ENCODE data around the gene APOE.
"Not testable (repeated sequence)": the region's sequence is repeated elsewhere in the genome, so short reads cannot be mapped to it uniquely, and the experiment has no call there.

APOE gene

DNA sequence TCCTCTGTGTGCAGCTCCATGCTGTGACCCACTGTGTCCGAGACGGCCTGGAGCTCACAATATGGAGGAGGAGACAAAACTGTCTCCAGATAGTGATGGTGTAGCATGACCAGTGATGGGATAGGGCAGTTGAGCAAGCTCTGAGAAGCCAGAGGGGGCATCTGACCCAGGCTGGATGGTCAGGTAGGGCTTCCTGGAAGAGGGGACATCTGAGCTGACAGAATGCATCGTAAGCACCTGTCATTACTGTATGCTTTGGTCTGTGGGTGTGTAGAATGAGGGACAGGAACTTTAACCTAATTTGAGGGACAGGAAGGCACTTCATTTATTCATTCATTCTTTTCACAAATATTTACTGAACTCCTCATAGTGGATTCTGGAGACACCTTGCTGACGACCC is 21.0 kb upstream of the APOE start:
- DNase-seq (ENCODE audit: low read depth) = no peak

DNA sequence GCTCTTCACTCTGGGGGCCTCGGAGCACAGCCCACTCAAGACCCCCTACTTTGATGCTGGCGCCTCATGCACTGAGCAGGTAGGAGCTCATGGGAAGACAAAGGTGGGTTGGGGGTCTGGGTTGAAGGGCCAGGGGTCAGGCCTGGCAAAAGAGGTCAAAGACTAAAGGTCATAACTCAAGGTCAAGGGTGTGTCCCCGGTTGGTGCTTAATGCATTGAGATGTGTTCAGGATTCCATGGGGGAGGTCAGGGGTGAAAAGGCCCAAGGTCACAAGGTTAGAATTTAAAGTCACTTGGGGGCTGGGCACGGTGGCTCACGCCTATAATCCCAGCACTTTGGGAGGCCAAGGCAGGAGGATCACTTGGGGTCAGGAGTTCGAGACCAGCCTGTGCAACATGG is 19.5 kb upstream of the APOE start:
- no peak for DNase-seq (ENCODE audit: low read depth)

DNA sequence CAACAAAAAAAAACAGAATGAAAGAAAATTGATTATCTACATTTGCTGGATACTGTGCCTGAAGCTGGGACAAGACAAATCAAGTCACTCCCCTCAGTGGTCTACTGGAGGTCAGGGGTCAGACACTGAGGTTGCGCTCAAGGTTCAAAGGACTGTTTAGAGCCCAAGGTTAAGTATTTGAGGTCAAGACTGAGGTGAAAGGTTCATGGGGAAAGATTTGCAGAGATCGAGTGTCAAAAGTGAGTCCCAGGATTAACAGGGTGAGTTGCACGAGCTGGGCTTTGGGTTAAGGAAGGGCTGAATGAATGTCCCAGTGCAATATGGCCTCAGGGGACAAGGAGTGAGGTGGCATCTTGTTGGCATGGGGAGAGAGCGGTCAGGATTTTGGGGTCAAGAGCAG is 17.9 kb upstream of the APOE start:
- no peak for DNase-seq (ENCODE audit: low read depth)

DNA sequence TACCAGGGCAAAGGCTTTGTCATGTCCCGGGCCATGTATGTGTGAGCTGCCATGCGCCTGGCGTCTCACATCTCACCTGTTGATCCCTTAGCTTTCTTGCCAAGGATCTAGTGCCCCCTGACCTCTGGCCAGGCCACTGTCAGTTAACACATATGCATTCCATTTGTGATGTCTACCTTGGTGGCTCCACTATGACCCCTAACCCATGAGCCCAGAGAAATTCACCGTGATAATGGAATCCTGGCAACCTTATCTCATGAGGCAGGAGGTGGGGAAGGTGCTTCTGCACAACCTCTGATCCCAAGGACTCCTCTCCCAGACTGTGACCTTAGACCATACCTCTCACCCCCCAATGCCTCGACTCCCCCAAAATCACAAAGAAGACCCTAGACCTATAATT is 17.3 kb upstream of the APOE start:
- DNase-seq (ENCODE audit: low read depth) = not testable (repeated sequence)

DNA sequence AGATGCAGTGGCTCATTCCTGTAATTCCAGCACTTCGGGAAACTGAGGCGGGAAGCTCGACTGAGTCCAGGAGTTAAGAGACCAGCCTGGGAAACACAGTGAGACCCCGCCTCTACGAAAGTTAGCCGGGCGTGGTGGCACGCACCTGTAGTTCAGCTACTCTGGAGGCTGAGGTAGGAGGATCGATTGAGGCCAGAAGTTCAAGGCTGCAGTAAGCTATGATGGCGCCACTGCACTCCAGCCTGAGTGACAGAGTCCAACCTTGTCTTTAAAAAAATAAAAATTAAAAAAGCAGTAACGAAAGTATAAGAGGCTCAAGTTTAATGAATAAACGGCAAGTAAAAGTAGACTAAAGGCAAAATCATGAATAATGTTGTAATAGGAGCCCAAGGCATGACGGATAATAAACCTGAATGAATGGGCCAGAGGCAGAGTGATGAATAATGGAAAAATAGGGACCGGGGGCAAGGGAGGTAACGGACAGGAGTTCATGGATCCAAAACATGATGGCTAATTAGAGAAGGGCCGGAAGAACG is 15.7 kb upstream of the APOE start:
- no peak for DNase-seq (ENCODE audit: low read depth)

DNA sequence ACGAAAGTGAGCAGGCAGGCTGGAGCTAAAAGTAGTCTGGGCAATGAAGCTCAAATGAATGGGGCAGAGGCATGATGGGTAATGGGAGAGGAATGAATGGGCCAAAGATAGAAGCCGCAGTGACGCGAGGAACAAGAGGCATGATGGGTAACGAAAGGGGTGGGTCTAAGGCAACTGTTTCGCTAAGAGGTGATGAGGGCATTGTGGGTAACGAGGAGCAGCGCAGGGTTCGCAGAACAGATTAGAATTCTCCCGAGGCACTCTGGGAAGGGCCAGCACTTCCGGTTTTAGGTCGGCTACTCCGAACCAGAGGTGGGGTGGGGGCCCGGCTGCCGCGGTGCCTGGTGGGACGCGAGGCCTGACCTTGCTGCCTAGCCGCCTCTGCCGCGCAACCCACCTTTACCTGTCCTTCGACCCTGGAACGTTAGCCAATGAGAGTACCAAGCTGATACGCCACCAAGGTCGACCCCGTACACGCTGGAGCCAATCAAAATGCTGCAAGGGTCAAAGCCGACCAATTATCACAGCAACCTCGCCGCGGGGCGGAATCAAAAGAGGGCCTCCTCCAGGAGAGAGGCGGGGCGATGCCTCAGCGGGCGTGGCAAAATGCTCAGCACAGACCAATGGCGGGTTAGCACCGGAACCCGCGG is 15.1 kb upstream of the APOE start:
- no peak for DNase-seq (ENCODE audit: low read depth)

DNA sequence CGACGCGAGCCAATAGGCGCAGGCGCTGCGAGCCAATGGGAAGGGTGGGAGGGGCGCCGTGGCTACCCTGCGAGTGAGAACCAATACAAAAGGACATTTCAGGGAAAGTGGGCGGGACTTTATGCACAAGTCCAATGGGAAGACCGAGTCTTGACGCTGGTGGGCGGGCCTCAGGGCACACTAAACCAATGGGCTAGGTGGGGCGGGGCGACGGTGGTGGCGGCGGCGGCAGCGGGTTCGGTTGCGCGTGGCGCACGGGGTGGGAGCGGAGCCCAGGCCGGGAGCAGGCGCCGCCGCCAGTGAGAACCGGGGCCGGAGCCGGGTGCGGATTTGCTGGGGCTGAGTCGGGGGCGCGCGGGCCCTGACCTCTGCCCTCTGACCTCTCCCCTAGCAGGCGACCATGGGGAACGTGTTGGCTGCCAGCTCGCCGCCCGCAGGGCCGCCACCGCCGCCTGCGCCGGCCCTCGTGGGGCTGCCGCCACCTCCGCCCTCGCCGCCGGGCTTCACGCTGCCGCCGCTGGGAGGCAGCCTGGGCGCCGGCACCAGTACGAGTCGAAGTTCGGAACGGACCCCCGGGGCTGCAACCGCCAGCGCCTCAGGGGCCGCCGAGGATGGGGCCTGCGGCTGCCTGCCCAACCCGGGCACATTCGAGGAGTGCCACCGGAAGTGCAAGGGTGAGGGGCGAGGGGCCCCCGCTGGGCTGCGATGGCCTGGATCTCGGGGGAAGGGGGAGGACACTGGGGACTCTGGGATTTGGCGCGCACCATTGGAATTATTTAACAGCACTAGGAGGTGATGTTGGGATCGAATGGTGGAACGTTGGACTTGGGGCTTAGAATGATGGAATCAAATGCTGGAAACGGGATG is 14.3 kb upstream of the APOE start, which contains the start of gene TOMM40:
TSS of gene TOMM40 (plus strand) at position 239 of the 867 bp plus-strand sequence. CDS start at position 401, 162 bp downstream.
- peak; percentile 100 for DNase-seq (ENCODE audit: low read depth)

DNA sequence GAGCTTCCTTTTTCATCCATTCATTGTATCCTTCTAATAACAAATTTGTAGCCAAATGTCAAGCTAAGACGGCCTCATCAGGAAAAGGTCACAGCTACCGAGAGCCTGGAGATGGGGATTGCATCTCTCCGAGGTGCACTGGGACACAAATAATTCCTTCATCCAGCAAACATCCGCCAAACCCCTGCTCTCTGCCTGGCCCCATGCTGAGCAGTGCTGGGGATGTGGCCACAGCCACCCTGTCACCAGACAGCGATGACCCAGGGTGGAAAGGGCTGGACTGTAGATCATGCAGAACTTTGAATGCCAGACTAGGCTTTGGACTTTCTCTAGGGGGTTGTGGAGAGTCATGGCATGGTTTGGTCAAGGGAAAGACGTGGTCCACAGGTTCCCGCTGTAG is 12.7 kb upstream of the APOE start:
- DNase-seq (ENCODE audit: low read depth) = no peak

DNA sequence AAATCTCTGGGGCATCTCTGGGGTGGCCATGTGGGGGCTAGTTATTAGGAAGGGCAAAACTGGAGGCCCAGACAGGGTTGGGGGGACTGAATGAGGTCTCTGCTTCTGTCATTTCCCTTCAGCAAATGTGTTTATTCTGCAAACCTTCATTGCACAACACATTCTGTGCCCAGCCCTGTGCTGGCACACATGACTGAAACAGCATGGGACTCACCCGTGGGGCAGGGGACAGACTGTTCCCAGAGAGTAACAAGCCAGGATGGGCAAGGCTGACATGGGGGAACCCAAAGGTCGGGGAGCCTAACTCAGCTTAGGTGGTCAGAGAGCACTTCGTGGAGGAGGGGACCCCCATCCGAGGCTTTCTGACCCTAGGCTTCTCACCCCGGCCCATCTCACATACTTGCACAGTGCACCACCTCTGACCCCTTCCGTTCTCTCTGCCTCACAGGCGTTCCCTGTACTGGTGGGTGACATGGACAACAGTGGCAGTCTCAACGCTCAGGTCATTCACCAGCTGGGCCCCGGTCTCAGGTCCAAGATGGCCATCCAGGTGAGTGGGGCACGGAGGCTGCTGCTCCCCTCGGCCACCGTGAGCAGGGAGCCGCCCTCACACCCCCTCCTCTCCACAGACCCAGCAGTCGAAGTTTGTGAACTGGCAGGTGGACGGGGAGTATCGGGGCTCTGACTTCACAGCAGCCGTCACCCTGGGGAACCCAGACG is 12.1 kb upstream of the APOE start:
- DNase-seq (ENCODE audit: low read depth) = no peak

DNA sequence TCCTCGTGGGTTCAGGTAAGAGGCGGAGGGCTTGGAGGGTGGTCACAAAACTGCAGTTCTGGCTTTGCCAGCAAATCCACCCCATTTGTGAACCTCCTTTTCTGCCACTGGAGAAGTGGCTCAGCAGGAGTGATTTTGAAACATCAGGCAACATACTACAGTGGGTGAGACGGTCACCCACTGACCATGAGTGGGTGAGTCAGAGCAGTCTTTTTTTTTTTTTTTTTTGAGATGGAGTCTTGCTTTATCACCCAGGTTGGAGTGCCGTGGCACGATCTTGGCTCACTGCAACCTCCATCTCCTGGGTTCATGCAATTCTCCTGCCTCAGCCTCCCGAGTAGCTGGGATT is 11.6 kb upstream of the APOE start:
- DNase-seq (ENCODE audit: low read depth) = no peak

DNA sequence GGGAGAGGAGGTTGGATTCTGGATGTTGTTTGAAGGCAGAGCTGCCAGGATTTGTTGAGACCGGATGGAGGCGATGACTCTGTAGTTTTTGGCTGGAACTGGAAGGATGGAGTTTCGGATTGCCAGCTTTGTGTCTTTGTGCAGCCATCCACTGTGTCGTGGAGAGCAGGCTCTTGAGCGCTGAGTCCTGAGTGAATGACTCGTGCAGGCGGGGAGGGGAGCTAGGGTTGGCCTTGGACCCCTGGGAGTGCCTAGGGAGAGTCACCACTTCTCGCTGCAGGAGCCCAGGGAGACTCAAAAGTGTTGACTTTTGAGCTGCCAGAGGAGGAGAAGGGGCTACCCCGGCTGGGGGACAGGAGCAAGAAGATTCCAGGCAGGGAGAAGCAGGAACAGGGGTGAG is 10.7 kb upstream of the APOE start:
- DNase-seq (ENCODE audit: low read depth) = no peak

DNA sequence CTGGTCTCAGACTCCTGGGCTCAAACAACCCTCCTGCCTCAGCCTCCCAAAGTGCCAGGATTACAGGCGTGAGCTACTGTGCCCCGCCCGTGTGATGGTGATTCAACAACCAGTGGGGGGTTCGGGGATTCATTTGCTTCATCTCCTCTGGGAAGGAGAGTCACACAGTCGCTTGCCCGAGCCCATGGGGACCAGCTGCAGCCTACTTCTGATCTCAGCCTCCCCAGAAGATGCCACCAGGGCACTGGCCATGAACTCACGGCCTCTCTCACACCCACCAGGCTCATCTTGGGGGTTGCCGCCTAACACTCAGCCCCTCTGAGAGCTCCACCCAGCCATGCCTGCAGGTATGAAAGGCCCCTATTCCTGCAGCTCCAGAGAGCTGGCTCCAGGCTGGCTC is 7.8 kb upstream of the APOE start:
- DNase-seq (ENCODE audit: low read depth) = no peak

DNA sequence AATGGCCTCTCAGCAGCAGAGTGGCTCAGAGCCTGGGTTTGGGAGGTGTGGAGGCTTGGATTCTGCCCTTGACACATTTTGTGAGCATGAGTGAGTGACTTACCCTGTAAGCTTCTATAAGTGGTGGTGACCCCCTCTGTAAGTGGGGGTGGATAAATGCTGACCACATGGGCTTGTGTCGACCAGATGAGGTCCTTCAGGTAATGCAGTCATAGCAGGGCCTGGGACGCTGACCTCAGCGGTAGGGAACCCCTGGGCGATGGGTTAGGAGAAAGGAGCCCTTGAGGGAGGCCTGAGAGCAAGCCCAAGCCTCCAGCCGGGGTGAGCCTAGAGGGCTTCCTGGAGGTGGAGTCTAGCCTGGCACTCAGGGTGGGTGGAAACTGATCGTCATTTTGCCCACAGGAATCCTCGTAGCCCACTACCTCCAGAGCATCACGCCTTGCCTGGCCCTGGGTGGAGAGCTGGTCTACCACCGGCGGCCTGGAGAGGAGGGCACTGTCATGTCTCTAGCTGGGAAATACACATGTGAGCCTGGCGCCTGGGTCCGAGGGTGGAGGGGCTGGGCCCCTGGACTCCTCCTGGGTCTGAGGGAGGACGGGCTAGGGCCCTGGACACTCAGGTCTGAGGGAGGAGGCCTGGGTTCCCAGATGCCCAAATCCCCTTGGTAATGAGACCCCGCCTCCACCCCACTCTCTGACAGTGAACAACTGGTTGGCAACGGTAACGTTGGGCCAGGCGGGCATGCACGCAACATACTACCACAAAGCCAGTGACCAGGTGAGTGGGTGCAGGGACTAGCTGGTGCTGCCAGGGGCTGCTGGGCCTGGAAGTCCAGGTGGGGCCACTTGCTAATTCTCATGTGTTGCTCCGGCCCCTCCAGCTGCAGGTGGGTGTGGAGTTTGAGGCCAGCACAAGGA is 5.0 kb upstream of the APOE start:
- DNase-seq (ENCODE audit: low read depth) = no peak

DNA sequence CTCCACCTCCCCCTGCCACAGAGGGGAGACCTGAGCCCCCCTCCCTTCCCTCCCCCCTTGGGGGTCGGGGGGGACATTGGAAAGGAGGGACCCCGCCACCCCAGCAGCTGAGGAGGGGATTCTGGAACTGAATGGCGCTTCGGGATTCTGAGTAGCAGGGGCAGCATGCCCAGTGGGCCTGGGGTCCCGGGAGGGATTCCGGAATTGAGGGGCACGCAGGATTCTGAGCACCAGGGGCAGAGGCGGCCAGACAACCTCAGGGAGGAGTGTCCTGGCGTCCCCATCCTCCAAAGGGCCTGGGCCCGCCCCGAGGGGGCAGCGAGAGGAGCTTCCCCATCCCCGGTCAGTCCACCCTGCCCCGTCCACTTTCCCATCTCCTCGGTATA is 2.4 kb upstream of the APOE start:
- no peak for DNase-seq (ENCODE audit: low read depth)

DNA sequence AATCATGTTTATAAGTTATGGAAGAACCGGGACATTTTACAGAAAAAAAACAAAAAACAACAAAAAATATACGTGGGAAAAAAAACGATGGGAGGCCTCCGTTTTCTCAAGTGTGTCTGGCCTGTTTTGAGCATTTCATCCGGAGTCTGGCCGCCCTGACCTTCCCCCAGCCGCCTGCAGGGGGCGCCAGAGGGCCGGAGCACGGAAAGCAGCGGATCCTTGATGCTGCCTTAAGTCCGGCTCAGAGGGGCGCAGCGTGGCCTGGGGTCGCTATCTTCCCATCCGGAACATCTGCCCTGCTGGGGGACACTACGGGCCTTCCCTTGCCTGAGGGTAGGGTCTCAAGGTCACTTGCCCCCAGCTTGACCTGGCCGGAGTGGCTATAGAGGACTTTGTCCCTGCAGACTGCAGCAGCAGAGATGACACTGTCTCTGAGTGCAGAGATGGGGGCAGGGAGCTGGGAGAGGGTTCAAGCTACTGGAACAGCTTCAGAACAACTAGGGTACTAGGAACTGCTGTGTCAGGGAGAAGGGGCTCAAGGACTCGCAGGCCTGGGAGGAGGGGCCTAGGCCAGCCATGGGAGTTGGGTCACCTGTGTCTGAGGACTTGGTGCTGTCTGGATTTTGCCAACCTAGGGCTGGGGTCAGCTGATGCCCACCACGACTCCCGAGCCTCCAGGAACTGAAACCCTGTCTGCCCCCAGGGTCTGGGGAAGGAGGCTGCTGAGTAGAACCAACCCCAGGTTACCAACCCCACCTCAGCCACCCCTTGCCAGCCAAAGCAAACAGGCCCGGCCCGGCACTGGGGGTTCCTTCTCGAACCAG is 1.8 kb upstream of the APOE start:
- peak; percentile 64 for DNase-seq (ENCODE audit: low read depth)

DNA sequence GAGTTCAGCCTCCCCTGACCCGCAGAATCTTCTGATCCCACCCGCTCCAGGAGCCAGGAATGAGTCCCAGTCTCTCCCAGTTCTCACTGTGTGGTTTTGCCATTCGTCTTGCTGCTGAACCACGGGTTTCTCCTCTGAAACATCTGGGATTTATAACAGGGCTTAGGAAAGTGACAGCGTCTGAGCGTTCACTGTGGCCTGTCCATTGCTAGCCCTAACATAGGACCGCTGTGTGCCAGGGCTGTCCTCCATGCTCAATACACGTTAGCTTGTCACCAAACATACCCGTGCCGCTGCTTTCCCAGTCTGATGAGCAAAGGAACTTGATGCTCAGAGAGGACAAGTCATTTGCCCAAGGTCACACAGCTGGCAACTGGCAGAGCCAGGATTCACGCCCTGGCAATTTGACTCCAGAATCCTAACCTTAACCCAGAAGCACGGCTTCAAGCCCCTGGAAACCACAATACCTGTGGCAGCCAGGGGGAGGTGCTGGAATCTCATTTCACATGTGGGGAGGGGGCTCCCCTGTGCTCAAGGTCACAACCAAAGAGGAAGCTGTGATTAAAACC is 1.1 kb upstream of the APOE start:
- no peak for DNase-seq (ENCODE audit: low read depth)

DNA sequence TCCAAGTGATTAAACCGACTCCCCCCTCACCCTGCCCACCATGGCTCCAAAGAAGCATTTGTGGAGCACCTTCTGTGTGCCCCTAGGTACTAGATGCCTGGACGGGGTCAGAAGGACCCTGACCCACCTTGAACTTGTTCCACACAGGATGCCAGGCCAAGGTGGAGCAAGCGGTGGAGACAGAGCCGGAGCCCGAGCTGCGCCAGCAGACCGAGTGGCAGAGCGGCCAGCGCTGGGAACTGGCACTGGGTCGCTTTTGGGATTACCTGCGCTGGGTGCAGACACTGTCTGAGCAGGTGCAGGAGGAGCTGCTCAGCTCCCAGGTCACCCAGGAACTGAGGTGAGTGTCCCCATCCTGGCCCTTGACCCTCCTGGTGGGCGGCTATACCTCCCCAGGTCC is 2.0 kb downstream of the APOE start:
- no peak for DNase-seq (ENCODE audit: low read depth)

DNA sequence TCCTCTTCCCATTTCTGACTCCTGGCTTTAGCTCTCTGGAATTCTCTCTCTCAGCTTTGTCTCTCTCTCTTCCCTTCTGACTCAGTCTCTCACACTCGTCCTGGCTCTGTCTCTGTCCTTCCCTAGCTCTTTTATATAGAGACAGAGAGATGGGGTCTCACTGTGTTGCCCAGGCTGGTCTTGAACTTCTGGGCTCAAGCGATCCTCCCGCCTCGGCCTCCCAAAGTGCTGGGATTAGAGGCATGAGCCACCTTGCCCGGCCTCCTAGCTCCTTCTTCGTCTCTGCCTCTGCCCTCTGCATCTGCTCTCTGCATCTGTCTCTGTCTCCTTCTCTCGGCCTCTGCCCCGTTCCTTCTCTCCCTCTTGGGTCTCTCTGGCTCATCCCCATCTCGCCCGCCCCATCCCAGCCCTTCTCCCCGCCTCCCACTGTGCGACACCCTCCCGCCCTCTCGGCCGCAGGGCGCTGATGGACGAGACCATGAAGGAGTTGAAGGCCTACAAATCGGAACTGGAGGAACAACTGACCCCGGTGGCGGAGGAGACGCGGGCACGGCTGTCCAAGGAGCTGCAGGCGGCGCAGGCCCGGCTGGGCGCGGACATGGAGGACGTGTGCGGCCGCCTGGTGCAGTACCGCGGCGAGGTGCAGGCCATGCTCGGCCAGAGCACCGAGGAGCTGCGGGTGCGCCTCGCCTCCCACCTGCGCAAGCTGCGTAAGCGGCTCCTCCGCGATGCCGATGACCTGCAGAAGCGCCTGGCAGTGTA is 2.7 kb downstream of the APOE start:
- no peak for DNase-seq (ENCODE audit: low read depth)

DNA sequence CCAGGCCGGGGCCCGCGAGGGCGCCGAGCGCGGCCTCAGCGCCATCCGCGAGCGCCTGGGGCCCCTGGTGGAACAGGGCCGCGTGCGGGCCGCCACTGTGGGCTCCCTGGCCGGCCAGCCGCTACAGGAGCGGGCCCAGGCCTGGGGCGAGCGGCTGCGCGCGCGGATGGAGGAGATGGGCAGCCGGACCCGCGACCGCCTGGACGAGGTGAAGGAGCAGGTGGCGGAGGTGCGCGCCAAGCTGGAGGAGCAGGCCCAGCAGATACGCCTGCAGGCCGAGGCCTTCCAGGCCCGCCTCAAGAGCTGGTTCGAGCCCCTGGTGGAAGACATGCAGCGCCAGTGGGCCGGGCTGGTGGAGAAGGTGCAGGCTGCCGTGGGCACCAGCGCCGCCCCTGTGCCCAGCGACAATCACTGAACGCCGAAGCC is 3.3 kb downstream of the APOE start:
- no peak for DNase-seq (ENCODE audit: low read depth)

DNA sequence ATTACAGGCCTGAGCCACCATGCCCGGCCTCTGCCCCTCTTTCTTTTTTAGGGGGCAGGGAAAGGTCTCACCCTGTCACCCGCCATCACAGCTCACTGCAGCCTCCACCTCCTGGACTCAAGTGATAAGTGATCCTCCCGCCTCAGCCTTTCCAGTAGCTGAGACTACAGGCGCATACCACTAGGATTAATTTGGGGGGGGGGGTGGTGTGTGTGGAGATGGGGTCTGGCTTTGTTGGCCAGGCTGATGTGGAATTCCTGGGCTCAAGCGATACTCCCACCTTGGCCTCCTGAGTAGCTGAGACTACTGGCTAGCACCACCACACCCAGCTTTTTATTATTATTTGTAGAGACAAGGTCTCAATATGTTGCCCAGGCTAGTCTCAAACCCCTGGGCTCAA is 4.2 kb downstream of the APOE start:
- DNase-seq (ENCODE audit: low read depth) = no peak

All from stimulated activated CD8-positive, alpha-beta memory T cell treated with anti-CD3 and anti-CD28 coated beads, Interleukin-7, amount 100 ng/mL, for 24 hours (primary cell).